Activated CD8-positive, alpha-beta T cell treated with anti-CD3 and anti-CD28 coated beads, Interleukin-2, amount 10 ng/mL, durations not matched to agents 7 days and 5 days (primary cell): Measurements from ENCODE around the gene OR8J1. TPM values are rescaled to one million over a fixed set of nuclear protein-coding genes. Genes with fewer than 3 reads are reported as not detected.

Experiments
- ATAC-seq: fragments of 150-1000 bp; cut with Tn5 transposase; one replicate; pipeline ENCODE4 v1.10.0; 2021; ENCODE audit warnings: moderate library complexity
- CTCF ChIA-PET: fragments of 350-600 bp; sonication (Branson Sonifier 250); formaldehyde crosslinking; loops from one replicate; lab custom pipeline; 2021; ENCODE audit warnings: antibody characterized with exemption; lab: Charles Lee
- POLR2A ChIA-PET: fragments of 350-600 bp; sonication (Branson Sonifier 250); formaldehyde crosslinking; loops from one replicate; lab custom pipeline; 2021; ENCODE audit warnings: antibody characterized with exemption; lab: Charles Lee
- DNase-seq: peaks from one replicate; pipeline ENCODE4 v3.0.0-alpha.2; 2020
- H3K27ac Mint-ChIP-seq: one replicate; pipeline ENCODE4 v1.8.0; 2021; ENCODE audit warnings: mild to moderate bottlenecking, mixed read lengths
- H3K27me3 Mint-ChIP-seq: one replicate; pipeline ENCODE4 v1.8.0; 2021; ENCODE audit warnings: low read depth, mixed read lengths
- H3K36me3 Mint-ChIP-seq: one replicate; pipeline ENCODE4 v1.8.0; 2021; ENCODE audit warnings: low read depth, mixed read lengths
- H3K4me1 Mint-ChIP-seq: one replicate; pipeline ENCODE4 v1.8.0; 2021; ENCODE audit warnings: low read depth, mixed read lengths
- H3K4me3 Mint-ChIP-seq: one replicate; pipeline ENCODE4 v1.8.0; 2021; ENCODE audit warnings: mild to moderate bottlenecking, mixed read lengths
- H3K9me3 Mint-ChIP-seq: one replicate; pipeline ENCODE4 v1.8.0; 2022; ENCODE audit warnings: mixed read lengths; ENCODE audit not compliant: insufficient read depth
- total RNA-seq, 2 experiments: library from RNA; stranded (reverse); gene quantifications; one replicate each; pipeline ENCODE4 v1.2.3, GENCODE V29; 2021

The OR8J1 gene
- total RNA-seq, 2 experiments from 2014 or later, result not detected

DNA sequence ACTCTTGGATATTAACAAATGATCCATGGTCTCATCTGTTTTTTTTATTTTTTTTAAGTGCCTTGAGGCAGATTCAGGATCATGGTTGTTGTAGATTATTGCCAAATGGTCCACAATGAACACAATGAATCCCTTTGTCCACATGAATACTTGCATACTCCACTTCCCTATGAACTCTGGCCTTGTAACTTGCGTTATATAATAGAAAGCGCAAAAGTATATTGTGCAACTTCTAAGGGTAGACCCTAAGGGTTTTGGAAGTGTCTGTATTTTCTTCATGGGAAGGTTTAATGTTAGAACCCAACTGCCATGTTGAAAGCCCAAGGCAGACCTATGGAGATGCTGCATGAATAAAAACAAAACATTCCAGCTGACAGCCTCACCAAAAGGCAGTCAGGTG lies 50.3 kb downstream of the OR8J1 start:
- Mint-ChIP-seq H3K9me3 (peaks cover 30% of the 10 kb centered on the region), H3K27me3 (no peaks in the 10 kb centered on the region), H3K27ac (no peak overlapping the region), H3K4me1 (no peaks in the 10 kb centered on the region), H3K36me3 (no peaks in the 10 kb centered on the region), H3K4me3 (no peak overlapping the region)
- no peak for ATAC-seq
- ChIA-PET POLR2A (no interaction called here), CTCF (no interaction called here)
- DNase-seq, result no peak

DNA sequence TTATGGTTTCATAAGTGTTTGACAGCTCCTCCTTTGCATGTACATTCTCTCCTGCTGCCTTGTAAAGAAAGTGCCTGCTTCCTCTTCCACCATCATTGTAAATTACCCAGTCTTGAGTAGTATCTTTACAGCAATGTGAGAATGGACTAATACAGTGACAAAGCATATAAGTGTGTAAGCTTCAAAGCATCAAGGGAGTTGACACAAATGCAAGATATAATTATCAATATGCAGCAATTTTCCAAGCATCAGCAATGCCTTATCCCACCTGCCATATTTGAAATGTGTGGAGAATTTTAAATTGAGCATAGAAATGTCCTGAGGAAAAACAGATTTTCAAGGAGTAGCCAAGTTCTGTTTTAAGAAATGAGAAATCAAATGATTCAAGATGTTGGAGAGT lies 56.7 kb downstream of the OR8J1 start:
- Mint-ChIP-seq H3K4me3 (no peak overlapping the region), H3K27ac (no peak overlapping the region), H3K36me3 (no peaks in the 10 kb centered on the region), H3K9me3 (peaks cover 9% of the 10 kb centered on the region), H3K4me1 (no peaks in the 10 kb centered on the region), H3K27me3 (no peaks in the 10 kb centered on the region)
- ATAC-seq (no peak), DNase-seq (no peak)
- CTCF ChIA-PET, result no interaction called here
- POLR2A ChIA-PET, result no interaction called here

Other genes with a start within 250 kb of the OR8J1 start
- not detected for gene OR8H3, start 231.9 kb upstream of the OR8J1 start, total RNA-seq
- gene OR8J3, start 214.1 kb upstream of the OR8J1 start, total RNA-seq, result not detected
- gene OR8K5, start 194.0 kb upstream of the OR8J1 start, total RNA-seq, result not detected
- gene OR5J2, start 177.7 kb upstream of the OR8J1 start, total RNA-seq, result not detected
- gene OR5T2, start 120.0 kb upstream of the OR8J1 start, total RNA-seq, result not detected
- not detected for gene OR5T3, start 102.0 kb upstream of the OR8J1 start, total RNA-seq
- not detected for gene OR5T1, start 80.1 kb upstream of the OR8J1 start, total RNA-seq
- not detected for gene OR8H1, start 62.0 kb upstream of the OR8J1 start, total RNA-seq
- not detected for gene OR8K3, start 39.1 kb upstream of the OR8J1 start, total RNA-seq
- gene OR8K1, start 8.3 kb upstream of the OR8J1 start, total RNA-seq, result not detected
- gene OR8U1, start 21.3 kb downstream of the OR8J1 start, total RNA-seq, result not detected
- gene OR5AL1, start 58.4 kb downstream of the OR8J1 start, total RNA-seq, result not detected
- not detected for gene OR5M3, start 119.1 kb downstream of the OR8J1 start, total RNA-seq
- not detected for gene OR5M8, start 137.1 kb downstream of the OR8J1 start, total RNA-seq
- not detected for gene OR5M11, start 189.0 kb downstream of the OR8J1 start, total RNA-seq
- gene OR5M10, start 223.4 kb downstream of the OR8J1 start, total RNA-seq, result not detected